ENCODE results near the gene TEX22.

DNA sequence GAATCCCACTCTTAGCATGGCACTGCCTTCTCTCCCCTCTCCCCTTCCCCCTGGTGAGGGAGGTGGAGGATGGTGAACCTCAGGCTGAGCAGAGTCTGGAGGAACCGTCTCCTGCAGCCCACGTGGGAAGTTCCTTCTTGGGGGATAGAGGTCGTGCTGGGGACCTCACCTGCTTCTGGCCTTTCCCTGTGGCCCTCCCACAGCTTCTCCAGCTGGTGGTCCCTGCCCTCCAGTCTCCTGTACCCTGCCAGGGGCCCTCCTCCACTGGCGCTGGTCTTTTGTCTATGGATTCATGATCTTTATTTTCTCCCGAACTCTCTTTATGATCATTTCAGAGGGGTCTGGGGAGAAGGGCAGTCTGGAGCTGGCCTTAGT lies 12.3 kb downstream of the TEX22 start:
- TF ChIP-seq EZH2 (IDR thresholded peaks at IDR 0.05; ENCODE audit: low read length, missing control alignments) = no peak
- TF ChIP-seq, protein P1, sequence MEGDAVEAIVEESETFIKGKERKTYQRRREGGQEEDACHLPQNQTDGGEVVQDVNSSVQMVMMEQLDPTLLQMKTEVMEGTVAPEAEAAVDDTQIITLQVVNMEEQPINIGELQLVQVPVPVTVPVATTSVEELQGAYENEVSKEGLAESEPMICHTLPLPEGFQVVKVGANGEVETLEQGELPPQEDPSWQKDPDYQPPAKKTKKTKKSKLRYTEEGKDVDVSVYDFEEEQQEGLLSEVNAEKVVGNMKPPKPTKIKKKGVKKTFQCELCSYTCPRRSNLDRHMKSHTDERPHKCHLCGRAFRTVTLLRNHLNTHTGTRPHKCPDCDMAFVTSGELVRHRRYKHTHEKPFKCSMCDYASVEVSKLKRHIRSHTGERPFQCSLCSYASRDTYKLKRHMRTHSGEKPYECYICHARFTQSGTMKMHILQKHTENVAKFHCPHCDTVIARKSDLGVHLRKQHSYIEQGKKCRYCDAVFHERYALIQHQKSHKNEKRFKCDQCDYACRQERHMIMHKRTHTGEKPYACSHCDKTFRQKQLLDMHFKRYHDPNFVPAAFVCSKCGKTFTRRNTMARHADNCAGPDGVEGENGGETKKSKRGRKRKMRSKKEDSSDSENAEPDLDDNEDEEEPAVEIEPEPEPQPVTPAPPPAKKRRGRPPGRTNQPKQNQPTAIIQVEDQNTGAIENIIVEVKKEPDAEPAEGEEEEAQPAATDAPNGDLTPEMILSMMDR (conservative IDR thresholded peaks at IDR 0.05 in 1 of 2, IDR thresholded peaks at IDR 0.05 in 1 of 2; ENCODE audit: low read depth in 1 of 2, low read length in 2 of 2) = no peak

Data from fibroblast of lung (primary cell).